HepG2 (cell line): Measurements from ENCODE around the gene ATP6V0D1. TPM values are rescaled to one million over a fixed set of nuclear protein-coding genes. Genes with fewer than 3 reads are reported as not detected.
A peak's percentile ranks its signal among the peaks of the same experiment; 100 is the strongest.

Experiments used
- ADNP ChIP-seq: sonication (generic); formaldehyde crosslinking; IDR thresholded peaks from 2 replicates; pipeline ENCODE4 v1.4.0; 2020; ENCODE audit warnings: missing genetic modification reagents
- FOXP1 ChIP-seq, 2 experiments: fragments of 450-650 bp in 1 of 2; IDR thresholded peaks; 2 replicates each; pipeline ENCODE4 v1.6.1; 2017 to 2018; ENCODE audit warnings: antibody characterized with exemption in 1 of 2
- GPN1 ChIP-seq: sonication (generic); formaldehyde crosslinking; IDR thresholded peaks from 2 replicates; pipeline ENCODE4 v1.5.1; 2020; ENCODE audit warnings: missing genetic modification reagents, borderline replicate concordance
- HDAC6 ChIP-seq: fragments of 200-600 bp; sonication (generic); IDR thresholded peaks from 2 replicates; pipeline ENCODE4 v1.7.0; 2017; ENCODE audit warnings: mild to moderate bottlenecking, antibody characterized with exemption, low read length, low read depth
- HES4 ChIP-seq: sonication (generic); formaldehyde crosslinking; IDR thresholded peaks from 2 replicates; pipeline ENCODE4 v1.9.0; 2021; ENCODE audit warnings: mild to moderate bottlenecking, missing genetic modification reagents, borderline replicate concordance
- HOXA3 ChIP-seq: sonication (generic); formaldehyde crosslinking; IDR thresholded peaks from 2 replicates; pipeline ENCODE4 v1.5.0; 2020; ENCODE audit warnings: missing genetic modification reagents
- KDM3A ChIP-seq: IDR thresholded peaks from 2 replicates; pipeline ENCODE4 v1.6.1; 2018; ENCODE audit warnings: low read depth, missing compliant biosample characterization
- KDM5A ChIP-seq: fragments of 200-600 bp; sonication (generic); IDR thresholded peaks from 2 replicates; pipeline ENCODE4 v1.7.0; 2018; ENCODE audit warnings: antibody characterized with exemption, mild to moderate bottlenecking, low read length, borderline replicate concordance
- MTF1 ChIP-seq: sonication (generic); formaldehyde crosslinking; IDR thresholded peaks from 2 replicates; pipeline ENCODE4 v1.5.0; 2020; ENCODE audit warnings: missing genetic modification reagents
- MYC ChIP-seq: sonication (generic); formaldehyde crosslinking; IDR thresholded peaks from 2 replicates; pipeline ENCODE4 v1.9.0; 2021; ENCODE audit warnings: missing genetic modification reagents, borderline replicate concordance
- NPAS2 ChIP-seq: sonication (generic); formaldehyde crosslinking; IDR thresholded peaks from 2 replicates; pipeline ENCODE4 v1.8.0; 2022; ENCODE audit warnings: mild to moderate bottlenecking, missing genetic modification reagents, borderline replicate concordance
- PAF1 ChIP-seq: IDR thresholded peaks from 2 replicates; pipeline ENCODE4 v1.6.1; 2016; ENCODE audit warnings: missing genetic modification reagents, missing compliant biosample characterization
- SAFB2 ChIP-seq: sonication (generic); formaldehyde crosslinking; IDR thresholded peaks from 2 replicates; pipeline ENCODE4 v1.5.1; 2020; ENCODE audit warnings: missing genetic modification reagents, low read depth, mild to moderate bottlenecking, borderline replicate concordance
- WIZ ChIP-seq: sonication (generic); formaldehyde crosslinking; IDR thresholded peaks from 2 replicates; pipeline ENCODE4 v1.5.1; 2020; ENCODE audit warnings: mild to moderate bottlenecking, missing genetic modification reagents
- XBP1 ChIP-seq: sonication (generic); formaldehyde crosslinking; IDR thresholded peaks from 2 replicates; pipeline ENCODE4 v1.5.0; 2020; ENCODE audit warnings: missing genetic modification reagents
- ZNF841 ChIP-seq: sonication (generic); formaldehyde crosslinking; IDR thresholded peaks from 2 replicates; pipeline ENCODE4 v1.8.1; 2023; ENCODE audit warnings: missing genetic modification reagents, borderline replicate concordance
- ZSCAN22 ChIP-seq: sonication (generic); formaldehyde crosslinking; IDR thresholded peaks from 2 replicates; pipeline ENCODE4 v1.4.0; 2020; ENCODE audit warnings: mild to moderate bottlenecking, missing genetic modification reagents
- polyA plus RNA-seq, 8 experiments: library from polyadenylated mRNA; depleted of rRNA in 3 of 8; stranded (reverse) in 7 of 8; unstranded in 1 of 8; fragments of >200 nt; fragmentation: Illumina TruSeq in 4 of 8; extraction: Trizol in 4 of 8; gene quantifications; 2 replicates each; pipeline versions ENCODE4 v1.2.1 to v1.2.3, GENCODE V29; 2011 to 2016; ENCODE audit warnings: low read depth in 4 of 8, missing spikeins in 1 of 8, mixed read lengths in 1 of 8; ENCODE audit not compliant: insufficient read depth in 1 of 8
- total RNA-seq, 5 experiments: library from RNA; depleted of rRNA; stranded (reverse); fragments of >200 nt; fragmentation: Illumina TruSeq; extraction: Trizol; gene quantifications; 2 replicates each; pipeline ENCODE4 v1.2.3, GENCODE V29; 2016; ENCODE audit warnings: low read depth in 1 of 5
- TF ChIP-seq, protein P1 (sequence below): sonication (generic); formaldehyde crosslinking; IDR thresholded peaks from 2 replicates; pipeline ENCODE4 v1.5.1; 2020; ENCODE audit warnings: missing genetic modification reagents, mild to moderate bottlenecking, borderline replicate concordance
- TF ChIP-seq, protein P2 (sequence below): sonication (generic); formaldehyde crosslinking; IDR thresholded peaks from 2 replicates; pipeline ENCODE4 v1.5.0; 2020; ENCODE audit warnings: mild to moderate bottlenecking, missing genetic modification reagents
- TF ChIP-seq, protein P3 (sequence below): IDR thresholded peaks from 2 replicates; pipeline ENCODE4 v1.6.1; 2016; ENCODE audit warnings: low read depth, control low read depth
- TF ChIP-seq, protein P4 (sequence below): IDR thresholded peaks from 2 replicates; pipeline ENCODE4 v1.6.1; 2012; ENCODE audit warnings: low read length, improper control_type of control experiment

Gene ATP6V0D1
- total and polyA plus RNA-seq, 2 of the 13 experiments (the other 11 are each of a cell fraction or from before 2014, with no cell fraction given): 51.1 to 61.3 TPM

DNA sequence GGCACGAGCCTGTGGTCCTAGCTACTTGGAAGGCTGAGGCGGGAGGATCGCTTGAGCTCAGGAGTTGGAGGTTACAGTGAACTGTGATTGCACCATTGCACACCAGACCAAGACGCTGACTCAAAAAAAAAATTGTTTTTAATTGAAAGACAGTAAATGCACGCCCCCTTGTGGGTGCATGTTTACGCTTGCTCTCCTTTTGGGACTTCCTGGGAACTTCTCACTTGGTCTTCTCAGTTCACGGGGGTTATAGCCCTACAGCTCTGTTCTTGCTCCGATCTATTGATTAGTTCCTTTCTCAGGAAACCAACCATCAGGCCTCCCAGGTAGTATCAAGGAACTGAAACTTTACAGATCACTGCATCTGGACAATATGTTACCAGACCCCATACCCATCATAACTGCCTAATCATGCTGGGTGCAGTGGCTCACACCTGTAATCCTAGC is 33.4 kb upstream of the ATP6V0D1 start (continued):
- TF ChIP-seq, protein P1, sequence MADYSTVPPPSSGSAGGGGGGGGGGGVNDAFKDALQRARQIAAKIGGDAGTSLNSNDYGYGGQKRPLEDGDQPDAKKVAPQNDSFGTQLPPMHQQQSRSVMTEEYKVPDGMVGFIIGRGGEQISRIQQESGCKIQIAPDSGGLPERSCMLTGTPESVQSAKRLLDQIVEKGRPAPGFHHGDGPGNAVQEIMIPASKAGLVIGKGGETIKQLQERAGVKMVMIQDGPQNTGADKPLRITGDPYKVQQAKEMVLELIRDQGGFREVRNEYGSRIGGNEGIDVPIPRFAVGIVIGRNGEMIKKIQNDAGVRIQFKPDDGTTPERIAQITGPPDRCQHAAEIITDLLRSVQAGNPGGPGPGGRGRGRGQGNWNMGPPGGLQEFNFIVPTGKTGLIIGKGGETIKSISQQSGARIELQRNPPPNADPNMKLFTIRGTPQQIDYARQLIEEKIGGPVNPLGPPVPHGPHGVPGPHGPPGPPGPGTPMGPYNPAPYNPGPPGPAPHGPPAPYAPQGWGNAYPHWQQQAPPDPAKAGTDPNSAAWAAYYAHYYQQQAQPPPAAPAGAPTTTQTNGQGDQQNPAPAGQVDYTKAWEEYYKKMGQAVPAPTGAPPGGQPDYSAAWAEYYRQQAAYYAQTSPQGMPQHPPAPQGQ: no peak
- no peak for TF ChIP-seq XBP1 (CRISPR knock-in tag)
- TF ChIP-seq KDM3A (CRISPR knock-in tag): no peak
- TF ChIP-seq FOXP1 (IDR thresholded peaks at IDR 0.05): no peak
- TF ChIP-seq FOXP1 (CRISPR knock-in tag; IDR thresholded peaks at IDR 0.05): no peak
- no peak for TF ChIP-seq HDAC6
- TF ChIP-seq SAFB2 (CRISPR knock-in tag): no peak
- TF ChIP-seq KDM5A: no peak
- TF ChIP-seq, protein P2, sequence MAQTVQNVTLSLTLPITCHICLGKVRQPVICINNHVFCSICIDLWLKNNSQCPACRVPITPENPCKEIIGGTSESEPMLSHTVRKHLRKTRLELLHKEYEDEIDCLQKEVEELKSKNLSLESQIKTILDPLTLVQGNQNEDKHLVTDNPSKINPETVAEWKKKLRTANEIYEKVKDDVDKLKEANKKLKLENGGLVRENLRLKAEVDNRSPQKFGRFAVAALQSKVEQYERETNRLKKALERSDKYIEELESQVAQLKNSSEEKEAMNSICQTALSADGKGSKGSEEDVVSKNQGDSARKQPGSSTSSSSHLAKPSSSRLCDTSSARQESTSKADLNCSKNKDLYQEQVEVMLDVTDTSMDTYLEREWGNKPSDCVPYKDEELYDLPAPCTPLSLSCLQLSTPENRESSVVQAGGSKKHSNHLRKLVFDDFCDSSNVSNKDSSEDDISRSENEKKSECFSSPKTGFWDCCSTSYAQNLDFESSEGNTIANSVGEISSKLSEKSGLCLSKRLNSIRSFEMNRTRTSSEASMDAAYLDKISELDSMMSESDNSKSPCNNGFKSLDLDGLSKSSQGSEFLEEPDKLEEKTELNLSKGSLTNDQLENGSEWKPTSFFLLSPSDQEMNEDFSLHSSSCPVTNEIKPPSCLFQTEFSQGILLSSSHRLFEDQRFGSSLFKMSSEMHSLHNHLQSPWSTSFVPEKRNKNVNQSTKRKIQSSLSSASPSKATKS (CRISPR knock-in tag): no peak
- no peak for TF ChIP-seq ADNP (CRISPR knock-in tag)
- no peak for TF ChIP-seq ZSCAN22 (CRISPR knock-in tag)
- no peak for TF ChIP-seq MTF1 (CRISPR knock-in tag)
- no peak for TF ChIP-seq NPAS2 (CRISPR knock-in tag)
- TF ChIP-seq HES4 (CRISPR knock-in tag): no peak
- 0 out of 2 replicates have a peak, but pooled peaks have one; percentile 28 for TF ChIP-seq HOXA3 (CRISPR knock-in tag)
- TF ChIP-seq GPN1 (CRISPR knock-in tag): no peak
- TF ChIP-seq, protein P3, sequence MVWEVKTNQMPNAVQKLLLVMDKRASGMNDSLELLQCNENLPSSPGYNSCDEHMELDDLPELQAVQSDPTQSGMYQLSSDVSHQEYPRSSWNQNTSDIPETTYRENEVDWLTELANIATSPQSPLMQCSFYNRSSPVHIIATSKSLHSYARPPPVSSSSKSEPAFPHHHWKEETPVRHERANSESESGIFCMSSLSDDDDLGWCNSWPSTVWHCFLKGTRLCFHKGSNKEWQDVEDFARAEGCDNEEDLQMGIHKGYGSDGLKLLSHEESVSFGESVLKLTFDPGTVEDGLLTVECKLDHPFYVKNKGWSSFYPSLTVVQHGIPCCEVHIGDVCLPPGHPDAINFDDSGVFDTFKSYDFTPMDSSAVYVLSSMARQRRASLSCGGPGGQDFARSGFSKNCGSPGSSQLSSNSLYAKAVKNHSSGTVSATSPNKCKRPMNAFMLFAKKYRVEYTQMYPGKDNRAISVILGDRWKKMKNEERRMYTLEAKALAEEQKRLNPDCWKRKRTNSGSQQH (CRISPR knock-in tag): no peak
- no peak for TF ChIP-seq WIZ (CRISPR knock-in tag)
- TF ChIP-seq MYC (CRISPR knock-in tag): no peak
- TF ChIP-seq, protein P4, sequence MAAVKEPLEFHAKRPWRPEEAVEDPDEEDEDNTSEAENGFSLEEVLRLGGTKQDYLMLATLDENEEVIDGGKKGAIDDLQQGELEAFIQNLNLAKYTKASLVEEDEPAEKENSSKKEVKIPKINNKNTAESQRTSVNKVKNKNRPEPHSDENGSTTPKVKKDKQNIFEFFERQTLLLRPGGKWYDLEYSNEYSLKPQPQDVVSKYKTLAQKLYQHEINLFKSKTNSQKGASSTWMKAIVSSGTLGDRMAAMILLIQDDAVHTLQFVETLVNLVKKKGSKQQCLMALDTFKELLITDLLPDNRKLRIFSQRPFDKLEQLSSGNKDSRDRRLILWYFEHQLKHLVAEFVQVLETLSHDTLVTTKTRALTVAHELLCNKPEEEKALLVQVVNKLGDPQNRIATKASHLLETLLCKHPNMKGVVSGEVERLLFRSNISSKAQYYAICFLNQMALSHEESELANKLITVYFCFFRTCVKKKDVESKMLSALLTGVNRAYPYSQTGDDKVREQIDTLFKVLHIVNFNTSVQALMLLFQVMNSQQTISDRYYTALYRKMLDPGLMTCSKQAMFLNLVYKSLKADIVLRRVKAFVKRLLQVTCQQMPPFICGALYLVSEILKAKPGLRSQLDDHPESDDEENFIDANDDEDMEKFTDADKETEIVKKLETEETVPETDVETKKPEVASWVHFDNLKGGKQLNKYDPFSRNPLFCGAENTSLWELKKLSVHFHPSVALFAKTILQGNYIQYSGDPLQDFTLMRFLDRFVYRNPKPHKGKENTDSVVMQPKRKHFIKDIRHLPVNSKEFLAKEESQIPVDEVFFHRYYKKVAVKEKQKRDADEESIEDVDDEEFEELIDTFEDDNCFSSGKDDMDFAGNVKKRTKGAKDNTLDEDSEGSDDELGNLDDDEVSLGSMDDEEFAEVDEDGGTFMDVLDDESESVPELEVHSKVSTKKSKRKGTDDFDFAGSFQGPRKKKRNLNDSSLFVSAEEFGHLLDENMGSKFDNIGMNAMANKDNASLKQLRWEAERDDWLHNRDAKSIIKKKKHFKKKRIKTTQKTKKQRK: no peak
- no peak for TF ChIP-seq ZNF841
- no peak for TF ChIP-seq PAF1
